ENCODE data around the gene TMEM201.

TMEM201 gene

GRCh38 chr1:9586147-9586766, 2.5 kb upstream of the TMEM201 start:
- DNase-seq: no peak

- no peak for DNase-seq
Observed at GRCh38 chr1:9589144-9589718, 520 bp downstream of the TMEM201 start.

- DNase-seq: no peak
Observed at GRCh38 chr1:9589719-9590157, 1.0 kb downstream of the TMEM201 start.

GRCh38 chr1:9590201-9590600, 1.5 kb downstream of the TMEM201 start:
- no peak for DNase-seq

- DNase-seq: no peak
Observed at GRCh38 chr1:9590945-9591668, 2.4 kb downstream of the TMEM201 start.

- DNase-seq: no peak
Observed at GRCh38 chr1:9591669-9592509, 3.2 kb downstream of the TMEM201 start.

GRCh38 chr1:9592510-9593075, 3.9 kb downstream of the TMEM201 start:
- no peak for DNase-seq

- DNase-seq: no peak
Observed at GRCh38 chr1:9593147-9593491, 4.4 kb downstream of the TMEM201 start.

GRCh38 chr1:9593492-9594465, 5.1 kb downstream of the TMEM201 start:
- no peak for DNase-seq

GRCh38 chr1:9594471-9595155, 5.9 kb downstream of the TMEM201 start:
- DNase-seq: no peak

GRCh38 chr1:9595156-9595967, 6.7 kb downstream of the TMEM201 start:
- no peak for DNase-seq

- no peak for DNase-seq
Observed at GRCh38 chr1:9595968-9596340, 7.2 kb downstream of the TMEM201 start.

- no peak for DNase-seq
Observed at GRCh38 chr1:9596415-9597123, 7.9 kb downstream of the TMEM201 start.

GRCh38 chr1:9597361-9598315, 8.9 kb downstream of the TMEM201 start:
- DNase-seq: no peak

GRCh38 chr1:9598316-9598700, 9.6 kb downstream of the TMEM201 start:
- no peak for DNase-seq

- DNase-seq: no peak
Observed at GRCh38 chr1:9599741-9600140, 11.0 kb downstream of the TMEM201 start.

GRCh38 chr1:9600861-9601834, 12.4 kb downstream of the TMEM201 start:
- DNase-seq: no peak
